ENCODE results near the gene EXOSC2. TPM values are rescaled to one million over a fixed set of nuclear protein-coding genes. Genes with fewer than 3 reads are reported as not detected.
A peak's percentile ranks its signal among the peaks of the same experiment; 100 is the strongest.

The EXOSC2 gene
- total and polyA plus RNA-seq, 8 donors: 6.4 to 36.9 (median 14.3) TPM

GRCh38 chr9:130729145-130729544 is 35.6 kb downstream of the EXOSC2 start:
- Histone ChIP-seq H3K27me3 (no peaks in the 10 kb centered on the region), H3K9me3 (no peaks in the 10 kb centered on the region), H3K27ac (no peak overlapping the region), H3K4me3 (no peak overlapping the region), H3K4me1 (peaks cover 9 to 28% (median 20%) of the 10 kb centered on the region in 4 donors), H3K36me3 (no peaks in the 10 kb centered on the region)
- intact Hi-C loops (cut with DNase I; ENCODE audit: low total_unique reads): no loop called here
- TF ChIP-seq CTCF (IDR thresholded peaks at IDR 0.05): no peak
- no peak for TF ChIP-seq POLR2A (IDR thresholded peaks at IDR 0.05)
- TF ChIP-seq EP300 (IDR thresholded peaks at IDR 0.05): no peak
- TF ChIP-seq POLR2AphosphoS5 (IDR thresholded peaks at IDR 0.05): no peak
- whole genome bisulfite sequencing, 5 donors: 88 to 98% (median 94%) methylated on average over 2 of the region's 2 CpGs
- DNase-seq: no peak

- Histone ChIP-seq H3K4me1 (peaks cover 9 to 28% (median 20%) of the 10 kb centered on the region in 4 donors), H3K4me3 (no peak overlapping the region), H3K27ac (peak overlapping the region in 1 of 5 donors; percentile 26), H3K27me3 (no peaks in the 10 kb centered on the region), H3K9me3 (no peaks in the 10 kb centered on the region), H3K36me3 (no peaks in the 10 kb centered on the region)
- WGBS, 5 donors: 32 to 68% (median 45%) methylated on average over 2 of the region's 2 CpGs
- TF ChIP-seq POLR2A (IDR thresholded peaks at IDR 0.05) (no peak), CTCF (IDR thresholded peaks at IDR 0.05) (no peak), POLR2AphosphoS5 (IDR thresholded peaks at IDR 0.05) (no peak), EP300 (IDR thresholded peaks at IDR 0.05) (no peak)
- peak in 1 of 2 donors; percentile 40 for DNase-seq
- intact Hi-C loops (cut with DNase I; ENCODE audit: low total_unique reads): no loop called here
These were observed 37.8 kb downstream of the EXOSC2 start for GRCh38 chr9:130731355-130731754.

GRCh38 chr9:130732136-130732535 is 38.6 kb downstream of the EXOSC2 start:
- peak overlapping the region in 3 of 5 donors; percentile 3 to 40 (median 12) for H3K27ac ChIP-seq
- DNase-seq: no peak
- intact Hi-C loops (cut with DNase I; ENCODE audit: low total_unique reads): no loop called here
- no peak overlapping the region for H3K4me3 ChIP-seq
- TF ChIP-seq CTCF (IDR thresholded peaks at IDR 0.05): no peak
- no peak for TF ChIP-seq POLR2AphosphoS5 (IDR thresholded peaks at IDR 0.05)
- no peak for TF ChIP-seq EP300 (IDR thresholded peaks at IDR 0.05)
- no peak for TF ChIP-seq POLR2A (IDR thresholded peaks at IDR 0.05)
- H3K27me3 ChIP-seq: no peaks in the 10 kb centered on the region
- no peaks in the 10 kb centered on the region for H3K9me3 ChIP-seq
- no peaks in the 10 kb centered on the region for H3K36me3 ChIP-seq
- 28 to 45% (median 36%) methylated on average over 2 of the region's 2 CpGs for WGBS, 5 donors
- H3K4me1 ChIP-seq: peaks cover 9 to 28% (median 20%) of the 10 kb centered on the region in 4 donors

- Histone ChIP-seq H3K27ac (peak overlapping the region in 2 of 5 donors; percentile 12 to 40), H3K36me3 (no peaks in the 10 kb centered on the region), H3K27me3 (no peaks in the 10 kb centered on the region), H3K4me3 (no peak overlapping the region), H3K9me3 (no peaks in the 10 kb centered on the region), H3K4me1 (peaks cover 9 to 28% (median 20%) of the 10 kb centered on the region in 4 donors)
- TF ChIP-seq POLR2A (IDR thresholded peaks at IDR 0.05) (no peak), CTCF (IDR thresholded peaks at IDR 0.05) (no peak), EP300 (IDR thresholded peaks at IDR 0.05) (no peak), POLR2AphosphoS5 (IDR thresholded peaks at IDR 0.05) (no peak)
- DNase-seq: no peak
- intact Hi-C loops (cut with DNase I; ENCODE audit: low total_unique reads): no loop called here
- WGBS, 5 donors: 24 to 46% (median 35%) methylated on average over 5 of the region's 5 CpGs
These were observed 39.2 kb downstream of the EXOSC2 start for GRCh38 chr9:130732793-130733221.
